ENCODE data around the gene ZBTB38. TPM values are rescaled to one million over a fixed set of nuclear protein-coding genes. Genes with fewer than 3 reads are reported as not detected.

ZBTB38 gene
- total and polyA plus RNA-seq, 2 of the 13 experiments (the other 11 are each of a cell fraction or from before 2014, with no cell fraction given) = 26.8 to 51.7 TPM

DNA sequence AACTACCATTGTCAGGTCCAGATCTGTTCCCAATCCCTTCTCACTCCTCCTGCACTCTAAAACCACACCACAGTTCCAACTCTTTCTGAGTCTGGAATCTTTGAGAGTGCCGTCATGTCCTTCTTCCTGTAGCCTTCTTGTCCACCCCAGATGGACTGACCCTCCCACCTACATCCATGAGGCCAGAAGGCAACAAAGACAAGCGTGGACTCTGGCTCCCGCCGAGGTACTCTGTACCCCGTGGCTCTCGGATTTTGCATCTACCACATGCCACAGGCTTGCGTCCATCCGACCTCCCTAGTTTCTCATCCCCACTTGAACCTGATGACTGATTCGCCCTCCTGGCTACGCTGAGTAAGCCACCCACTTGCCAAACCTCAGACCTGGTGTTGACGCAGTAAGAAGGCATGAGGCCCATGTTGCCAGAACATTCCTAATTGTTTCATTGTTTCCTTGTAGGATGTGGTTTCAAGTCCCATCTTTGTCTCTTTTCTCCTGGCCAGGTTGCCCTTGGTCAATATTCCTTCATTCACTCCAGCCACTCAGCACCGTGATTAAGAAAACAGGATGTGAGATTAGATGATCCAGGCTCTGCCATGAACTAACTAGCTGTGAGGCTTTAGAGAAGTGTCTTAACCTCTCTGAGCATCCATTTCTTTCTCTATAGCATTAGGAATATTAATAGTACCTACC is 1.1 kb upstream of the ZBTB38 start:
- peaks cover 69% of the 10 kb centered on the region for H3K4me1 ChIP-seq (ENCODE audit: insufficient read depth, low read length)
- peaks cover 16% of the 10 kb centered on the region for H3K79me2 ChIP-seq (ENCODE audit: insufficient read depth, low read length)
- peaks cover 0 to 3% of the 10 kb centered on the region in 2 experiments; a peak in 1 of 5 replicates for H3K36me3 ChIP-seq (replicated peaks in 1 of 2; ENCODE audit: control insufficient read depth in 1 of 2, insufficient read depth in 2 of 2, low read length in 2 of 2)
- ATAC-seq = no peak
- no peak overlapping the region for H3K4me3 ChIP-seq (replicated peaks in 1 of 3; ENCODE audit: insufficient read depth in 1 of 3, low read depth in 2 of 3, low read length in 3 of 3)
- no TSS peak for BruUV-seq (replicated peaks)
- no peak for FAIRE-seq
- intact Hi-C loops (cut with micrococcal nuclease; ENCODE audit: unreplicated experiment) = no loop called here
- H4K20me1 ChIP-seq (ENCODE audit: insufficient read depth, low read length) = no peaks in the 10 kb centered on the region
- in situ Hi-C loops (cut with HindIII; ENCODE audit: extremely low pct_ligation_motif_present, low pct_unique_long_range_greater_than_20kb) = loop anchor here (5.0 kb wide), 1 partner anchor 35 kb away; no protein-coding TSS in a partner anchor
- H2AFZ ChIP-seq (ENCODE audit: low read length) = peak overlapping the region; percentile 91
- H3K9me3 ChIP-seq (ENCODE audit: low read length) = no peaks in the 10 kb centered on the region
- no peak for DNase-seq (ENCODE audit: low spot score)
- H3K27ac ChIP-seq (ENCODE audit: extremely low read length, insufficient read depth, low read length) = peak overlapping the region; percentile 98
- H3K27me3 ChIP-seq (ENCODE audit: control insufficient read depth in 1 of 2, insufficient read depth in 2 of 2, low read length in 2 of 2) = no peaks in the 10 kb centered on the region
- ChIA-PET POLR2A (interaction anchor here (1.0 to 3.6 kb wide), 7 partner anchors 9 to 65 kb away, joined by 3 to 39 read pairs (median 8); no protein-coding TSS in a partner anchor), CTCF (ENCODE audit: low intra/inter-chr PET ratio, low total read pairs) (no interaction called here)
- WGBS (ENCODE audit: low lambda C conversion rate) = 86% methylated on average over 12 of the region's 12 CpGs
- H3K4me2 ChIP-seq (ENCODE audit: low read depth, low read length) = 0 out of 2 replicates have a peak overlapping the region, but pooled peaks have one; percentile 30
- H3K9ac ChIP-seq (ENCODE audit: insufficient read depth, low read depth, low read length) = peak overlapping the region; percentile 32
- no peak for TF ChIP-seq JARID2 (CRISPR knock-in tag; IDR thresholded peaks at IDR 0.05; ENCODE audit: insufficient replicate concordance)
- 0 out of 2 replicates have a peak, but pooled peaks have one; percentile 29 for TF ChIP-seq ZFY (CRISPR knock-in tag; IDR thresholded peaks at IDR 0.05)
- TF ChIP-seq MED13 (CRISPR knock-in tag; IDR thresholded peaks at IDR 0.05) = 0 out of 2 replicates have a peak, but pooled peaks have one; percentile 1
- TF ChIP-seq, protein P1, sequence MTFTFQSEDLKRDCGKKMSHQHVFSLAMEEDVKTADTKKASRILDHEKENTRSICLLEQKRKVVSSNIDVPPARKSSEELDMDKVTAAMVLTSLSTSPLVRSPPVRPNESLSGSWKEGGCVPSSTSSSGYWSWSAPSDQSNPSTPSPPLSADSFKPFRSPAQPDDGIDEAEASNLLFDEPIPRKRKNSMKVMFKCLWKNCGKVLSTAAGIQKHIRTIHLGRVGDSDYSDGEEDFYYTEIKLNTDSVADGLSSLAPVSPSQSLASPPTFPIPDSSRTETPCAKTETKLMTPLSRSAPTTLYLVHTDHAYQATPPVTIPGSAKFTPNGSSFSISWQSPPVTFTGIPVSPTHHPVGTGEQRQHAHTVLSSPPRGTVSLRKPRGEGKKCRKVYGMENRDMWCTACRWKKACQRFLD (CRISPR knock-in tag; IDR thresholded peaks at IDR 0.05; ENCODE audit: borderline replicate concordance) = no peak
- no peak for TF ChIP-seq ATF1 (CRISPR knock-in tag; IDR thresholded peaks at IDR 0.05)
- TF ChIP-seq ZNF30 (CRISPR knock-in tag; IDR thresholded peaks at IDR 0.05) = no peak
- TF ChIP-seq, protein P2, sequence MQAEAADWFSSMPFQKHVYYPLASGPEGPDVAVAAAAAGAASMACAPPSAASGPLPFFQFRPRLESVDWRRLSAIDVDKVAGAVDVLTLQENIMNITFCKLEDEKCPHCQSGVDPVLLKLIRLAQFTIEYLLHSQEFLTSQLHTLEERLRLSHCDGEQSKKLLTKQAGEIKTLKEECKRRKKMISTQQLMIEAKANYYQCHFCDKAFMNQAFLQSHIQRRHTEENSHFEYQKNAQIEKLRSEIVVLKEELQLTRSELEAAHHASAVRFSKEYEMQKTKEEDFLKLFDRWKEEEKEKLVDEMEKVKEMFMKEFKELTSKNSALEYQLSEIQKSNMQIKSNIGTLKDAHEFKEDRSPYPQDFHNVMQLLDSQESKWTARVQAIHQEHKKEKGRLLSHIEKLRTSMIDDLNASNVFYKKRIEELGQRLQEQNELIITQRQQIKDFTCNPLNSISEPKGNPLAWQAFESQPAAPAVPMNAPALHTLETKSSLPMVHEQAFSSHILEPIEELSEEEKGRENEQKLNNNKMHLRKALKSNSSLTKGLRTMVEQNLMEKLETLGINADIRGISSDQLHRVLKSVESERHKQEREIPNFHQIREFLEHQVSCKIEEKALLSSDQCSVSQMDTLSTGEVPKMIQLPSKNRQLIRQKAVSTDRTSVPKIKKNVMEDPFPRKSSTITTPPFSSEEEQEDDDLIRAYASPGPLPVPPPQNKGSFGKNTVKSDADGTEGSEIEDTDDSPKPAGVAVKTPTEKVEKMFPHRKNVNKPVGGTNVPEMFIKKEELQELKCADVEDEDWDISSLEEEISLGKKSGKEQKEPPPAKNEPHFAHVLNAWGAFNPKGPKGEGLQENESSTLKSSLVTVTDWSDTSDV (CRISPR knock-in tag; IDR thresholded peaks at IDR 0.05) = no peak
- TF ChIP-seq ZNF598 (CRISPR knock-in tag; IDR thresholded peaks at IDR 0.05; ENCODE audit: borderline replicate concordance) = 0 out of 2 replicates have a peak, but pooled peaks have one; percentile 3
- TF ChIP-seq EP300 (IDR thresholded peaks at IDR 0.05; ENCODE audit: low read depth in 2 of 2, low read length in 2 of 2) = no peak
- TF ChIP-seq EP300 (CRISPR knock-in tag; IDR thresholded peaks at IDR 0.05; ENCODE audit: borderline replicate concordance) = 0 out of 2 replicates have a peak, but pooled peaks have one; percentile 14
- TF ChIP-seq, protein P3, sequence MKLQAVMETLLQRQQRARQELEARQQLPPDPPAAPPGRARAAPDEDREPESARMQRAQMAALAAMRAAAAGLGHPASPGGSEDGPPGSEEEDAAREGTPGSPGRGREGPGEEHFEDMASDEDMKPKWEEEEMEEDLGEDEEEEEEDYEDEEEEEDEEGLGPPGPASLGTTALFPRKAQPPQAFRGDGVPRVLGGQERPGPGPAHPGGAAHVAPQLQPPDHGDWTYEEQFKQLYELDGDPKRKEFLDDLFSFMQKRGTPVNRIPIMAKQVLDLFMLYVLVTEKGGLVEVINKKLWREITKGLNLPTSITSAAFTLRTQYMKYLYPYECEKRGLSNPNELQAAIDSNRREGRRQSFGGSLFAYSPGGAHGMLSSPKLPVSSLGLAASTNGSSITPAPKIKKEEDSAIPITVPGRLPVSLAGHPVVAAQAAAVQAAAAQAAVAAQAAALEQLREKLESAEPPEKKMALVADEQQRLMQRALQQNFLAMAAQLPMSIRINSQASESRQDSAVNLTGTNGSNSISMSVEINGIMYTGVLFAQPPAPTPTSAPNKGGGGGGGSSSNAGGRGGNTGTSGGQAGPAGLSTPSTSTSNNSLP (IDR thresholded peaks at IDR 0.05; ENCODE audit: low read depth, low read length) = no peak
- TF ChIP-seq SMARCC2 (IDR thresholded peaks at IDR 0.05) = no peak
- no peak for TF ChIP-seq ZNF224 (CRISPR knock-in tag; IDR thresholded peaks at IDR 0.05)
- no peak for TF ChIP-seq SOX5 (CRISPR knock-in tag; IDR thresholded peaks at IDR 0.05; ENCODE audit: borderline replicate concordance)

Measured in HepG2 (cell line).